HG03066 (cell line): ENCODE results near the gene IVNS1ABP.
"Not testable (repeated sequence)": the region's sequence is repeated elsewhere in the genome, so short reads cannot be mapped to it uniquely, and the experiment has no call there.

Source experiments
- ATAC-seq: cut with Tn5 transposase; IDR thresholded peaks from one replicate; pipeline ENCODE4 v1.9.1; 2021; ENCODE audit warnings: low read depth; ENCODE audit not compliant: unreplicated experiment

IVNS1ABP gene

GRCh38 chr1:185337246-185337645, 20.2 kb upstream of the IVNS1ABP start:
- ATAC-seq: no peak

GRCh38 chr1:185334182-185334581, 17.1 kb upstream of the IVNS1ABP start:
- no peak for ATAC-seq

GRCh38 chr1:185328255-185328654, 11.2 kb upstream of the IVNS1ABP start:
- ATAC-seq: no peak

DNA sequence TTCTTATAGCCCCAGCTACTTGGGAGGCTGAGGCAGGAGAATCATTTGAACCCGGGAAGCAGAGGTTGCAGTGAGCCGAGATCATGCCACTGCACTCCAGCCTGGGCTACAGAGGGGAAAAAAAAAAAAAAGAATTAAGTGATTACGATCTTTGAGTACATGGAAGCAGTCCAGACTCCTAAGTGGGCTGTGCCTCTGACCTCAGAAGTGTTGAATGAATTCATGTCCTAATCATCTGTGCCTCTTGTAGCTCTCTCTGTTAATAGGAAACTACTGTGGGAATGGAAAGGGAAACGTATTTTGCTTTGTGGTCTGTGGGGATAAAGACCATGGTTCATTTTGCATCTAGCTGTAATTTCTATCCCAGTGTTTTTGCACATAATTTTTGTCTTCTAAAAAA, 8.4 kb upstream of the IVNS1ABP start:
- ATAC-seq: no peak

- ATAC-seq: no peak
Measured at GRCh38 chr1:185324118-185324517, 7.1 kb upstream of the IVNS1ABP start.

- no peak for ATAC-seq
Measured at GRCh38 chr1:185322636-185323035, 5.6 kb upstream of the IVNS1ABP start.

- ATAC-seq: not testable (repeated sequence)
Measured at GRCh38 chr1:185321653-185322221, 4.7 kb upstream of the IVNS1ABP start.

DNA sequence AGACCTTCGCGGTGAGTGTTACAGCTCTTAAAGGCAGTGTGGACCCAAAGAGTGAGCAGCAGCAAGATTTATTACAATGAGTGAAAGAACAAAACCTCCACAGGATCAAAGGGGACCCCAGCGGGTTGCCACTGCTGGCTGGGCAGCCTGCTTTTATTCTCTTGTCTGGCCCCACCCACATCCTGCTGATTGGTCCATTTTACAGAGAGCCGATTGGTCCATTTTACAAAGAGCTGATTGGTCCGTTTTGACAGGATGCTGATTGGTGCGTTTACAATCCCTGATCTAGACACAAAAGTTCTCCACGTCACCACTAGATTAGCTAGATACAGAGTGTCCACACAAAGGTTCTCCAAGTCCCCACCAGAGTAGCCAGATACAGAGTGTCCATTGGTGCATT, 4.1 kb upstream of the IVNS1ABP start:
- ATAC-seq: not testable (repeated sequence)

DNA sequence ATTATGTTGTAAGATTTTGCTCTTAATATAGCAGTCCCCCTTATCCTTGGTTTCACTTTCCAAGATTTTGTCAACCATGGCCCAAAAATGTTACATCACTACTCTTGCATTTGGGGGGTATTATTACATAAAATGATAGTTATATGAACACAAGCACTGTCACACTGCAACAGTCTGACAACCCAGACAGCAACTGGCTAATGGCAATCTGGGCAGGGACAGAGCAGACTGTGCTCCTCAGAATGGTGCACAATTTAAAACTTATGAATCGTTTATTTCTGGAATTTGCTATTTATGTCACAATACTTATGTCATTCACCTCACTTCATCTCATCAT, 2.1 kb upstream of the IVNS1ABP start:
- ATAC-seq: no peak

- no peak for ATAC-seq
Measured at GRCh38 chr1:185318431-185319138, 1.5 kb upstream of the IVNS1ABP start.

DNA sequence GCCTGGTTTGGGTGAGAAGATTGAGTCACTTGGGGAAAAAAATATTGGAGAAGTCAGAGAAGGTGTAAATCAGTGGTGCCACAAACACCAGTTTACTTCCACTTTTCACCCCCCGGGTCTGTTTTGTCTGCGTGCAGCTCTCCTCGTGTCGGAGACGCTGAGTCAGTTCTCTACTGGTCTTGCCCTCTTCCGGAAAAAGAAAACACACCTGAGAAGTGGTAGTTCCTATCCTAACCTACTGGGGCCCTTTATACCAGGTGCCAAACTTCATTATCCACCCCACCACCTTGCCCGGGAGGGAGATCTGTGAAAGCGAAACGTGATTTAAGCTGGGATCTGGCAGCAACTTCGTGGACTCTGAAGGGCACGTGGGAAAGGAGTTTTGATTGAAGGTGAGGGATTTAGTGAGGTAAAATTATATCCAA, 855 bp upstream of the IVNS1ABP start:
- ATAC-seq: peak; percentile 41

GRCh38 chr1:185316163-185317033, 645 bp downstream of the IVNS1ABP start:
- peak; percentile 45 for ATAC-seq

GRCh38 chr1:185315445-185316071, 1.5 kb downstream of the IVNS1ABP start:
- ATAC-seq: no peak

DNA sequence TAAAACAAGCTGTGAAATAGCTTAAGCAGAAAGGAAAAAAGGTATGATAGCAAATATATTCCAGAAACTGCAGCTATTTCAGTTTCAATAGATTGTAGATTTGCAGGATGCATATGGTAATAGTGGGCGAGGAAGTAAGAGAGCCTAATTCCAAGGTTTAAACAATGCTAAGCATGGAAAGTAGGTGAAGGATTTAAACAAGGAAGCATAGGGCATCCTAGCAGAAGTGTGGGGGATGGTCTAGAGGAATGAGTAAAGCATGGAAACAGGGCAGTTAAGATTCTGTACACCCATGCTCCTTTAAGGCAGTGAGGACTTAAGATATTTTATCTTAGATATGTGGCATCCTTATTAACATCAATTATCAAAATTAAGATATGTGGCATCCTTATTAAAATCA, 2.6 kb downstream of the IVNS1ABP start:
- no peak for ATAC-seq

DNA sequence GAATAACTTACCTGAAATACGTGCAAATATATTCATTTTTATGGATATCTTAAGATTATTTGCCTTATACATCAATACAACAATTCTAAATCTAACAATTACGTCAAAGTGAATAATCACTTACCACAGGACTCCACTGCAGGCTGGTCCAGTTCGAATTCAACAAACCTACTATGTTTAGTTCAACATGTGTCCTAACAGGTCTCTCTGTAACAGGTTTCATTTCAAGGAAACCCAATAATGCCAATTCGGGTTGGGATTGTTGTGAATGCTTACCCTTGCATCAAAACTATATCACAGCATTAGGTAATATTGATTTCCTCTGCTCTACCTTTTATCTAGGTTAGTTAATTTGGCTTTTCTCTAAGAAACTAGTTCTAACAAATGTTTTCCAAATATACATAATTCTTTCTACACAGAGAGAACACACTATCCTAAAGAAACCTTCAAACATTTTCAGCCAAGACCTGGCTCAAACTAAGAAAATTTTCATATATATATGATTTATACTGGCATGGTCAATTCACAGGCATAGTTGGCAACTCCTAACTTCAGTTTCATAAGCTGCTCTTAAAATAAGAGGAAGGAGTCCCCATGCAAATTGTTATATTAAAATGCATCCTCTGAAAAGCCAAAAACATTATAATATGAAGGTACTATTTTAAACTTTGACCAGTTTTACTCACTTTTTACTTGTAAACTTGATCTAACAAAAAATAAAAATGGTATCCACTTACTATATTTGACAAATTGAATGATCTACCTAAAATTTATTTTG, 4.5 kb downstream of the IVNS1ABP start:
- ATAC-seq: no peak

DNA sequence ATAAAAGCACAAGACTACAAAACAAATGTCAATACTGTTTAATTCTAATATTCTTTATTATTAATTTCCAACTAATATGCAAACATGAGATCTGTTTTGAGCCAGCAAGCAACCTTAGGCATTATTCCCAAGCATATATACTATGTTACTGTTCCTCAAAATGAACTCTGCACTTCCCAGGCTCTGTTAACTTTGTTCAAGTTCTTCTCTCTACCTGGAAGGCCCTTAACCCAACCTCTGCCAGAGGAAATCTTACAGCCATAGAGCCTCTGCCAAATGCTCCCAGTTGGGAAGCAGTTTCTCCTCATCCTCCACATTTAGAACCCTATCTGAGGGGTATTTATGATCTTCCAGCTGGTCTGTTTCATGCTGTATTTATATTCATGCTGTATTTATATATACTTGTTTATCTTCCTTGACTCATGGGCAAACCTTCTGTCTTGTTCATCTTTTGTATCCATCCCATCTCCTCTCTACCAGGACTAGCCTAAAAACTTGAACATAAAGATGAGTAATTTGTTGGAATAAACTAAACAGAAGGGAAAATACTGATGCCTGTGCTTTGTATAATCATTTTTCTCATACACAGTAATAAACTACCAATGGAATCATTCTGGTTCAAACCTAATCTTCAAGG, 5.3 kb downstream of the IVNS1ABP start:
- ATAC-seq: no peak

- no peak for ATAC-seq
Measured at GRCh38 chr1:185309566-185309965, 7.5 kb downstream of the IVNS1ABP start.

GRCh38 chr1:185308126-185308525, 8.9 kb downstream of the IVNS1ABP start:
- no peak for ATAC-seq

GRCh38 chr1:185305419-185305818, 11.6 kb downstream of the IVNS1ABP start:
- ATAC-seq: no peak

DNA sequence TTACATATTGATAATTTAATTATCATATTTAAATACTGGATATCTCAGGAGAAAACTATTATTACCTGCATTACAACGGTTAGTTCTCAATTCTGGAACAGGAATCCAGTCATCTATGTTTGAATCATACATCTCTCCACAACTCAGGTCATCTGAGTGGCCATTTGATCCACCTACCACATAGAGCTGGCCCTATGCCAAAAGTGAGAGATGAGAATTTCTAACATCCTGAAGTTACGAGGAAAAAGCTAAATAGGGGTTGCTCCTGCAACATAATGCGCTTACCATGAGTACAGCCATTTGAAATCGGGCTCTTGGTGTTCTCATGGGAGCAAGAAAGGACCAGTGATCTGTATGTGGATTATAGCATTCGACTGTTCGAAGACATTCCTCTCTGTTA, 16.9 kb downstream of the IVNS1ABP start:
- ATAC-seq: no peak
